Dedifferentiated amniotic fluid mesenchymal stem cell (primary cell): ENCODE data around the gene PXK.
A peak's percentile ranks its signal among the peaks of the same experiment; 100 is the strongest.
"Not testable (repeated sequence)": the region's sequence is repeated elsewhere in the genome, so short reads cannot be mapped to it uniquely, and the experiment has no call there.

ENCODE experiments used
- DNase-seq: peaks from one replicate; pipeline ENCODE4 v3.0.0-alpha.2; 2016; ENCODE audit errors: extremely low spot score

The PXK gene

GRCh38 chr3:58332575-58333188 lies at the start of gene PXK:
Gene PXK (plus strand): TSS chr3:58332892. CDS start chr3:58332989, 97 bp downstream.
- peak; percentile 44 for DNase-seq

- no peak for DNase-seq
Observed at GRCh38 chr3:58285334-58285733, 47.4 kb upstream of the PXK start.

GRCh38 chr3:58287354-58287753 lies 45.3 kb upstream of the PXK start:
- no peak for DNase-seq

- DNase-seq: no peak
Observed at GRCh38 chr3:58288011-58288728, 44.5 kb upstream of the PXK start.

GRCh38 chr3:58288964-58289613 lies 43.6 kb upstream of the PXK start:
- DNase-seq: not testable (repeated sequence)

- DNase-seq: not testable (repeated sequence)
Observed at GRCh38 chr3:58290446-58290845, 42.2 kb upstream of the PXK start.

GRCh38 chr3:58291671-58292338 lies 40.9 kb upstream of the PXK start:
- no peak for DNase-seq

- DNase-seq: no peak
Observed at GRCh38 chr3:58292866-58293265, 39.8 kb upstream of the PXK start.

GRCh38 chr3:58293516-58293915 lies 39.2 kb upstream of the PXK start:
- no peak for DNase-seq

GRCh38 chr3:58296269-58296668 lies 36.4 kb upstream of the PXK start:
- no peak for DNase-seq

GRCh38 chr3:58296843-58297242 lies 35.8 kb upstream of the PXK start:
- DNase-seq: no peak

GRCh38 chr3:58298190-58298589 lies 34.5 kb upstream of the PXK start:
- no peak for DNase-seq

- DNase-seq: no peak
Observed at GRCh38 chr3:58299075-58299474, 33.6 kb upstream of the PXK start.

GRCh38 chr3:58299839-58300516 lies 32.7 kb upstream of the PXK start:
- peak; percentile 54 for DNase-seq

GRCh38 chr3:58305882-58306711 lies 26.6 kb upstream of the PXK start, which contains the start of the genes HTD2 and RPP14:
Gene HTD2 (plus strand): TSS chr3:58306520. CDS start chr3:58317614, 11,094 bp downstream.
Gene RPP14 (plus strand): TSS chr3:58306245. CDS start chr3:58310330, 4,085 bp downstream.
- peak; percentile 96 for DNase-seq

- DNase-seq: peak; percentile 47
Observed at GRCh38 chr3:58307639-58308215, 25.0 kb upstream of the PXK start.

- DNase-seq: no peak
Observed at GRCh38 chr3:58308728-58309127, 24.0 kb upstream of the PXK start.

GRCh38 chr3:58317811-58318210 lies 14.9 kb upstream of the PXK start:
- DNase-seq: no peak

GRCh38 chr3:58321791-58322190 lies 10.9 kb upstream of the PXK start:
- DNase-seq: no peak

GRCh38 chr3:58322793-58323192 lies 9.9 kb upstream of the PXK start:
- DNase-seq: no peak
